ENCODE results near the gene RET. TPM values are rescaled to one million over a fixed set of nuclear protein-coding genes. Genes with fewer than 3 reads are reported as not detected.

RET gene
- total RNA-seq, 1 experiment from 2014 or later: 0.02 TPM

DNA sequence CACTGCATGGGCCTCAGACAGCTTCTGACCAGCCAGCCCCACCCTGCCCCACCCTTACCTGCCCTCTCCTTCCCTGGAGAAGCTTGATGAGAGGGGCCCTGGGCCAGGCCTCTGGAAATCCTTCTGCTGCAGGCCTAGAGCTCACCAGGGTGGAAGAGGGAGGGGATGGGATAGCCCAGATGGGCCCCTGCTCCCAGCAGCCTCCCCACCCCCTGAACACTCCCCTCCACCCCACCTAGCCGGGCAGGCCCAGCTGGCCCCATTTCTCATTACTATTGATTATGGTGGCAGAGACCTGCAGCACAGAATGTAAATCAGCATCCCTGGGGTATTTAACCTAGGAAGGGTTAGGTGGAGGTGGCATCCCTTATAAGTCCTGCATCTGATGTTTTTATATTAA, 11.6 kb upstream of the RET start:
- H3K27me3 ChIP-seq: no peaks in the 10 kb centered on the region
- no peak overlapping the region for H3K4me3 ChIP-seq
- H3K4me1 ChIP-seq: no peaks in the 10 kb centered on the region
- H3K27ac ChIP-seq: no peak overlapping the region
- H3K9me3 ChIP-seq (replicated peaks): no peaks in the 10 kb centered on the region
- DNase-seq: no peak
- no peaks in the 10 kb centered on the region for H3K36me3 ChIP-seq

DNA sequence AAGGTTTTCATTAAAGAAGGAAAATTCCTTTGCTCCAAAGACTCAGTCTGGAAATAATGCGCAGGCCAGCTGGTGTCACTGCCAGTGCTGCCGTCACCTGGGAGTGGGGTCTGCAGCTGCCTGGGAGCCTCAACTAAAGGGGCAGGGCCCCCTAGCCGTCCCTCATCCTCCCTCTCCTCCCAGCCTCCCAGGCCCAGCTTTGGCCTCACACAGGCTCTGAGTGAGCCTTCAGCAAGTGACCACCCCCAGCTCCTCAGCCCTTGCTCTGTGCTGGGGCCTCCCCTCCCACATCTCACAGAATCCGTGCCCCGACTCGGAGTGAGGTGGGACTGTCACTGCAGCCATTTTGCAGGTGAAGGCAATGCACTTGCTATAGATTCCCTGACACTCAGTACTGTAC, 11.1 kb upstream of the RET start:
- Histone ChIP-seq H3K9me3 (replicated peaks) (no peaks in the 10 kb centered on the region), H3K27me3 (no peaks in the 10 kb centered on the region), H3K4me3 (no peak overlapping the region), H3K4me1 (no peaks in the 10 kb centered on the region), H3K27ac (no peak overlapping the region), H3K36me3 (no peaks in the 10 kb centered on the region)
- no peak for DNase-seq

DNA sequence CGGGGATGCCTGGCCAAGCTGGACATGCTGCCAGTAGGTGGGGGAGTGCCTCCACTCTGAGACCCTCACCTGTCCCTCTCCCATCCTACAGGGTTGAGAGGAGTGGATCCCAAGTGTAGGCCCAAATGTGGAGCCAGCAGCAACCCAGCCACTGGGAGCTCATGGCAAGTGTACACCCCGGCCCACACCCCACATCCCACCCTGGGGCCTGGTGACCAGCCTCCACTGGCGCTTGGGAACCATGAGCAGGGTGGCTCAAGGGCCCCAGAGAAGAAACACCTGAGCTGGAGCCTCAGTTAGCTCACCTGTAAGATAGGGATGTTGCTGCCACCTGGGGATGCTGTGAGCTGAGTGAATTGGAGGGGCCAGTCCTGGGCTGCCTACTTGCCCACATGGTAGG, 10.4 kb upstream of the RET start:
- no peaks in the 10 kb centered on the region for H3K9me3 ChIP-seq (replicated peaks)
- no peak for DNase-seq
- no peaks in the 10 kb centered on the region for H3K4me1 ChIP-seq

DNA sequence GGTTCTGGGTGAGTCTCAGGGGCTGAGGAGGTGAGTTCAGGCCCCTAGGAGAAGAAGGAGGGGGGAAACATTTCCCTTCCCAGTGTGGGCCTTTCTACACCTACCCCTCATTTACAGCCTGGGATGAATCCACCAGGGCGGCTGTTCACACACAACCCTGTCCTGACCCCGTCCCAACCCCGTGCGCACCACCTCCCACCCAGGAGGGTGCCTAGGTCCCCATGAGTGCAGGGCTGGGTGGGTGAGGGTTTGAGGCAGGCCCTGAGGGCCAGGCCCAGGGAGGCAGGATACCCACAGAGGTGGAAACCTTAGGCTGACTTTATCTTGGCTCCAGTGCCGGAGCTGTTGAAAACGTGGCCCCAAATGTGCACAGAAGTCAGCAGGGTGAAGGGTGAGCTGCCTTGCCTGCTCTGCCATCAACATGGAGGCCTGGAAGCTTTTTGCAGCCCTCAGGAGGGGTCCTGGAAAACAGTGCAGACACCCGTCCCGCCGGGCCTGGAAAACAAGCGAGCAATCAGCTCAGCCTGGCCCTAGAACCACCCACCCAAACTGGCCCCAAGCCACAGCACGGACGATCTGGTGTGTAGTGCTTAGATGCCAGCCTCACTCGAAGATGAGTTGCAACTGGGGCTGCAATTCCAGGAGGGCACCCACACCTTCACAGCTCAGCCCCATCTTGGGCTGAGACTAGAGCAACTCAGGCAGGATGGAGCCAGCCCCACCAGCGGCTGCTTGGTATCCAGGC, 9.3 kb upstream of the RET start:
- Histone ChIP-seq H3K4me1 (no peaks in the 10 kb centered on the region), H3K4me3 (no peak overlapping the region), H3K36me3 (no peaks in the 10 kb centered on the region), H3K9me3 (replicated peaks) (no peaks in the 10 kb centered on the region), H3K27ac (no peak overlapping the region), H3K27me3 (no peaks in the 10 kb centered on the region)
- DNase-seq: no peak

More for the DNA sequence above, 10.4 kb upstream of the RET start:
- Histone ChIP-seq H3K36me3 (no peaks in the 10 kb centered on the region), H3K27me3 (no peaks in the 10 kb centered on the region), H3K27ac (no peak overlapping the region), H3K4me3 (no peak overlapping the region)

DNA sequence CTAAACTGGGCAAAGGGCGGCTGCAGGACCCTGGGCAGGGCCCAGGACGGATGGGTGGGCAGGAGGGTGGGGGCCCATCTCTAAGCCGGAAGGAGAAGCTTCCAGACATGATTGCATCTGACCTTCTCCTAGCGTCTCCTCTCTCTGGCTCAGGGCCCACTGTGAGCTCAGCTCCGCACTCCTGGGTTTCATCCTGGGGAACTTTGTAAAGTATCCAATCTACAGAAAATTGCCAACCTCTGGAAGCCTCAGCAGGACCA, 8.8 kb upstream of the RET start:
- Histone ChIP-seq H3K4me3 (no peak overlapping the region), H3K27me3 (no peaks in the 10 kb centered on the region), H3K27ac (no peak overlapping the region), H3K36me3 (no peaks in the 10 kb centered on the region), H3K9me3 (replicated peaks) (no peaks in the 10 kb centered on the region), H3K4me1 (no peaks in the 10 kb centered on the region)
- DNase-seq: no peak

DNA sequence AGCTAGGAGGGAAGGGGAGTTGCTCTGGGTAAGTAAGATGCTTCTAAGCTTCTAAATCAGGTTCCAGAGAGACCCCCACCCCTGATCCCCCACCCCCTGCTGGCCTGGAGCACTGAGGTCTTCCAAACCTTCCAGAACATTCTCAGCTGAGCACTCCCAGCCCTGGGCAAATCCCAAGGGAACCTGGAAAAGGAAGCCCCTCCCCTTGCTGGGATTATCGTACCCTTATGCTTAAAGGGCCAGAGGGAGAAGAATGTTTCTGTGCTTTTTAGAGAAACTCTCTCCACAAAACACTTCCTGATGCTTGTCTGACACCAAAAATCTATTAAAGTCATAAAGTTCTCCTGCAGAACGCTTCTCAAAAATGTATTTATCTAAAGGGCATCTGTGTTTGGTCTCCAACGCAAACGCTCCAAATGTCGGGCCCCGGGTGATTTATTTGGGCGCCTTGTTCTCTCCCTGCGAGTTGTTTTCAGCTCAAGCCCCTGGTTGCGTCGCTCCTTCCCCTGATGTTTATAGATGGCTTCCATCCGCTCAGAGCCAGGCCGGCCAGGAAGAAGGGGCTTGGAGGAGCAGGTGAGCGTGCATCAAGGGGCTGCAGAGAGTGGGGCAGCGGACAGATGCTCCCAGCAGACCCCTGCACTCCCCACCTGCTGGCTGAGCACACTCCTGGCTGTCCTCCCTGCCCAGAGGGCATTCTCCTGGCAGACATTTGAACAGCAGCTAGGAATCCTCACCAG, 8.2 kb upstream of the RET start:
- Histone ChIP-seq H3K4me1 (no peaks in the 10 kb centered on the region), H3K27ac (no peak overlapping the region), H3K9me3 (replicated peaks) (no peaks in the 10 kb centered on the region), H3K36me3 (no peaks in the 10 kb centered on the region), H3K4me3 (no peak overlapping the region), H3K27me3 (no peaks in the 10 kb centered on the region)
- DNase-seq: no peak

DNA sequence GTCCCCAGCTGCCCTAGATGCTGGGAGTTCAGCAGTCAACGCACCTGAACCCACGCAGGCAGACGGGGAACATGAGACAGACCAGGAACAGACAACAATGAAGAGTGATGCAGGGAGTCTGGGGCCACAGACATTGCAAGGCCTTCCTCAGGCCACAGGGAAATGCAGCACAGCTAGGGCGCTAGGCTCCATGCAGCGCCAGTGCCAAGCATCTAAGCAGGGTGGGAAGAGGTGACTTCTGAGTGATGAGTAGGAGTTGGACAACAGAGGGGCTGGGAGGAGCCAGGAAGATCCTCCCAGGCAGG, 7.7 kb upstream of the RET start:
- Histone ChIP-seq H3K27ac (no peak overlapping the region), H3K4me3 (no peak overlapping the region), H3K36me3 (no peaks in the 10 kb centered on the region), H3K4me1 (no peaks in the 10 kb centered on the region), H3K27me3 (no peaks in the 10 kb centered on the region), H3K9me3 (replicated peaks) (no peaks in the 10 kb centered on the region)
- DNase-seq: no peak

DNA sequence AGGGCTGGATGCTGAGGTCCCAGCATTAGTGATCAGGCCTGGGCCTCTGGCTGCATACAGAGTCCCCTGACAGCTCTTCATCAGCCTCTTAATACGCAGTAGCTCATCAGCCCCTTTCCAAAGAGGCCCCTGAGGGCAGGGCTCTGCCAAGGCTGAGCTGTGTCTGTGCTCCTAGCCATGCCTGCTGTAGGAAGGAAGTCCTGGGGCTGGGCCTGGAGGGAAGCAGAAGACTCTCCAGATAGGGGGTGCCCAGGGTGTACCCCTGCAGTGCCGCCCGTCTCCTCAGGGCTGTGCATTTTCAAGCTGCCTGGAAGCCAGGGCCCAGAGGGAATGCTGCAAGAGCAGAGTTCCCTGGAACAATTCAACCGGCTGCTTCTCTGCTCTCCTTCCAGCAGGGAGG, 7.3 kb upstream of the RET start:
- no peak for DNase-seq
- no peak overlapping the region for H3K27ac ChIP-seq
- no peaks in the 10 kb centered on the region for H3K36me3 ChIP-seq
- H3K4me3 ChIP-seq: no peak overlapping the region
- no peaks in the 10 kb centered on the region for H3K4me1 ChIP-seq
- H3K9me3 ChIP-seq (replicated peaks): no peaks in the 10 kb centered on the region
- no peaks in the 10 kb centered on the region for H3K27me3 ChIP-seq

DNA sequence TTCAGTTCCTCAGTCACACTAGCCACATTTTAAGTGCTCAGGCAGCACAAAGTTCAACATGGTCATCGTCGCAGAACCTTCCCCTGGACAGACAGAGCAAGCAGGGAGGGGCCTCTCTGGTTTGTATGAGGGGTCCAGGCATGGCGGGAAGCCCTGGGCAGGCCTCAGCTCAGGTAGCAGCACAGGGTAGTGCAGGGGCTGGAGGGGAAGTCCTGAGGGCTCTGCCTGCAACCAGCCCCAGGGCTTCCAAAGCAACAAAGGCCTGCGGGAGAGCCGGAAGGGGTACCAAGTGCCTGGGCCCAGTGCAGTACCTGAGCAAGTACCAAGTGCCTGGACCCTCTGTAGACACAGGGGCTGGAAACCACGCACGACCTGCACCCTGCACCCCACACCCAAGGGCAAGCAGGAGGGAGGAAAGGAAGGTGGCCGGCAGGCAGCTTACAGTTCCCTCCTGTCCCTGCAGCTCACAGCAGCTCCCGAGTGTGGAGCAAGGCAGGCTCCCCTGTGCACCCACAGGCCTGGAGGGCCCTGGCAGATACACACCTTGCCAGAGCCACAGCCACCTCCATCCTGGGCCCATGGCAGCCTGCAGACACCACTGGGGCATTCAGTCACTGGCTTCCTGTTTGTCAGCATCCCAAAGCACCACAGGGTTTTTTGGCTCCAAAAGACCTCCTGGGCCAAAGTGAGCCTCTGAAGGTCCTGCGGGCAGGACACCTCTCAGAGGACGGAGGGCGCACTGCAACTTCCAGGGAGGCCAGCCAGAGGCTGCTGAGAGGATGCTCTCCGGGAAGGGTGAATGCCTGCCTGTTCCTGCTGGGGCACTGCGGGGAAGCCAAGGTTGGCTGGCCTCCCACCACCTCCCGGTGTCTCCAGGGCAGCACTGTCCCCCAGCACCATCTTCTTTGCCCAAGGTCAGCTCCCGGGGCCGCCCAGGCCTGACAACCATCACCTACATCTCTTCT, 6.5 kb upstream of the RET start:
- Histone ChIP-seq H3K4me3 (no peak overlapping the region), H3K9me3 (replicated peaks) (no peaks in the 10 kb centered on the region), H3K4me1 (no peaks in the 10 kb centered on the region), H3K27ac (no peak overlapping the region), H3K36me3 (no peaks in the 10 kb centered on the region), H3K27me3 (no peaks in the 10 kb centered on the region)
- DNase-seq: no peak

DNA sequence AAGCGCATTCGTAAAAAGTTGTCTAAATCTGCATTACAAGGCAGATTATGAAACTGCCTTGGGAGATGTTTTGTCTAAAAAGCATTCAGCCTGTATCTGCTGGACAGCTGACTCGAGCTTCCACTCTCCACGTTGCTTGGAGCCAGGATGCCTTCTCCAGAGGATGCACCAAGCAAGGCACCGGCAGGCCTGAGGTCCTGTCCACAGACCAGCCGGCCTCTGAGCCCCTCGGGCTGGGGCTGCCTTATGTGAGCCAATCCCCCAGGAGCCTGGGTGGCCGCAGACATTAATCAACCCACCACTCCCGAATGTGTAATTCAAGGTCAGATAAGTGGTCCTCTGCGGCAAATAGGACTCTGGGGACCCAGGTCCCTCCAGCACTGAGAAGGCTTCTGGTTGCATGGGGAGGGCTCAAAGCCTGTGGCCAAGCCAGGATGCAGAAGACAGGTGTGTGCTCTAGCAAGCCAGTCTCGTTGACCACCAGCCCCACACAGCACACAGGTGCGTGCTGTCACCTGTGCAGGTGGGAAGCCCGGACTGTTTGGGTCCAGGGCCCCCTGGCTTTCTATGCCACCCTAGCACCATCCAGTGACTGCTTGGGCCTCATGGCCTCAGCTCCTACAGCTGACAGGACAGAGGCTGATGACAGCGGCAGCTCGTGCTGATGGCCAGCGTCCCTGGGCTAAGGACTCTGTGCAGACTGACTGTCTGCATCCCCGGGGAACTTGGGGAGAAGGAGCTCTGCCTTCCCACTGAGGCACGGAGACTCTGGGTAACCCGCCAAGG, 4.8 kb upstream of the RET start:
- DNase-seq: no peak
- Histone ChIP-seq H3K9me3 (replicated peaks) (no peaks in the 10 kb centered on the region), H3K4me3 (no peak overlapping the region), H3K36me3 (no peaks in the 10 kb centered on the region), H3K27me3 (no peaks in the 10 kb centered on the region), H3K4me1 (no peaks in the 10 kb centered on the region), H3K27ac (no peak overlapping the region)

DNA sequence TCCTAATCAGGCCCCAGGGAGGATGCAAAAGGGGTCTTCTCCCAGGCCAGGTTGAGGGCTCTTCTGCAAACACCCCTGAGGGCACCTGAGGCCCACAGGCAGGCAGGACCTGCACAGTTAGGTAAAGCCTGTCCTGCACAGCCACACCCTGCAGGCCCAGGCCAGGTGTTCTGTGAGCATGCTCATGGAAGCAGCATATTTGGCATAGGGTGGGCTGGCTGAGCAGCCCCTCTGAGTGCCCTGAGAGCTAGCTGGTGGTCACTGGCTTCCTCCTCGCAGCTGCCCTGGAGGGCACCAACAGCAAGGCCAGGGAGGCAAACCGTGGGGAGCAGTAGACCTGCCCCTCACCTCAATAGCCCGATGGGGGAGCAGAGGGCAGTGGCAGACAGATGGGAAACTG, 3.7 kb upstream of the RET start:
- Histone ChIP-seq H3K4me3 (no peak overlapping the region), H3K27me3 (no peaks in the 10 kb centered on the region), H3K9me3 (replicated peaks) (no peaks in the 10 kb centered on the region), H3K27ac (no peak overlapping the region), H3K4me1 (no peaks in the 10 kb centered on the region), H3K36me3 (no peaks in the 10 kb centered on the region)
- no peak for DNase-seq

DNA sequence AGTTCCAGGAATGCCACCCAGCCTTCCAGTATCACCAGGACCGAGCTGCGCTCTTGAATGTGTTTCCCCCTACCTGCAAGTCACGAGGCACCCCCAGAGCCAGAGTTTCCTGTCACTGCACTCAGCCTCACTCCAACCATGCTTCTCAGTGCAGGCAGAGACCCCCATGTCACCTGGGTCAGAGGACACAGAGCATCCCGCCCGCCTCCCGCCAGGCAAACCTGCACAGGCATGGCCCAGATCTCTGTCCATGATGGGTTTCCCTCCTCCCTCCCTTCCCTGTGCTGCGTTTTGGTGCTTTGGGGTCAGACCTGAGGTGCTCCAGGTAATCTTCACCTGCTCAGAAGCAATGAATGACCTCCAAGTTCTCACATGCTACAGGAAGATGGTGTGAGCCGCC, 3.1 kb upstream of the RET start:
- no peak overlapping the region for H3K4me3 ChIP-seq
- H3K27ac ChIP-seq: no peak overlapping the region
- no peaks in the 10 kb centered on the region for H3K27me3 ChIP-seq
- H3K4me1 ChIP-seq: no peaks in the 10 kb centered on the region
- DNase-seq: no peak
- no peaks in the 10 kb centered on the region for H3K36me3 ChIP-seq
- no peaks in the 10 kb centered on the region for H3K9me3 ChIP-seq (replicated peaks)

DNA sequence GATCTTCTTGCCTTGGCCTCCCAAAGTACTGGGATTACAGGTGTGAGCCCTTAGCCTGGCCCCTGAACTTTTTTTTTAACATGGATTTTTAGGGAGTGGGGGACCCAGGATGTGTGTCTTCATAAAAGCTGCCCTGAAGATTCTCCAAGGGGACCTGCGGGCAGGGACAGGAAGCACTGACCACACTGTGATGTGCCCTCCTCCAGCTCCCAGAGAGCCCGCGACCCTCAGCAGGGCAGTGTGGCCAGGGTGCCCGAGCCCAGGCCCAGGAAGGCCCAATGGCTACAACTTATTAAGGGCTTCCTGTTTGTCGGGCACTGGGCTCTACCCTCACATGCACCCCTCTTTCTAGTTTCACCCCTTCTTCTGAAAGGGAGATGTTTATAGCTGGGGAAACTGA, 2.5 kb upstream of the RET start:
- no peak for DNase-seq
- Histone ChIP-seq H3K36me3 (no peaks in the 10 kb centered on the region), H3K4me3 (no peak overlapping the region), H3K27ac (no peak overlapping the region), H3K27me3 (no peaks in the 10 kb centered on the region), H3K4me1 (no peaks in the 10 kb centered on the region), H3K9me3 (replicated peaks) (no peaks in the 10 kb centered on the region)

DNA sequence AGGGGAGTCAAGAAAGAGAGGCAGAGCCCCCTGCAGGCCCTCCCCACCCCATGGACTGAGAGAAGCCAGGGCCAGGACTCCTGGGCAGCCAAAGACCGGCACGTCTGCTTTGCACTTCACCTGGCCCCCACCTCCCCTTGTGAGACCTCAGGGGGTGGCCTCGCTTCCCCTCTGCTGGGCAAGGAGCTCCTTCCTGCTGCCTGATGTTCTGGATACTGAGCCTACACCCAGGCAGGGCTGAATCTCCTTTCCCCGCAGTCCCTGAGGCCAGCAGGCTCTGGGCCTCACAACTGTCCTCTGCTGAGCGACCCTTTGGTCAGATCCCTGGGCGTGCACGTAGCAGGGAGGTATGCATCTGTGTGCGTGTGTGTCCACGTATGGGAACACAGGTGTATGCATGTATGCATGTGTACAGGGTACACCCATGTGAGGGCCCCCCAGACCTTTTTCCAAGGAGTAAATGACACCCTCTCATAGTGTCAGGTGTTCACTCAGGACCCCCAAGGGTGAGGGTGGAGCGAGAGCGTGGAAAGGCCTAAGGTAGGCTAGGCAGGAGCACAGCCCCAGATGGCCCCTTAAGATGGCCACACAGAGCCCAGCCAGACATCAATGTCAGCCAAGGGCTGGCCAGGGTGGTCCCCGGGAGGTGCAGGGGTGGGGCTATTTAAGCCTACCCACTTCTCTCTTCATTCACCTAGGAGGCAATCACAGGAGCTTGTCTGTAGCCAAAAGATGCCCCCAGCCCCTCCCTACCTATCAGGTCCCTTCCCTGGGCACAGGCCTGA, 1.9 kb upstream of the RET start:
- H3K27ac ChIP-seq: no peak overlapping the region
- DNase-seq: no peak
- H3K4me1 ChIP-seq: no peaks in the 10 kb centered on the region

More for the DNA sequence above, 1.9 kb upstream of the RET start:
- Histone ChIP-seq H3K27me3 (no peaks in the 10 kb centered on the region), H3K9me3 (replicated peaks) (no peaks in the 10 kb centered on the region), H3K36me3 (no peaks in the 10 kb centered on the region), H3K4me3 (no peak overlapping the region)

Data from SJCRH30 (cell line).